Naive thymus-derived CD8-positive, alpha-beta T cell (primary cell): ENCODE data around the gene DUSP16. TPM values are rescaled to one million over a fixed set of nuclear protein-coding genes. Genes with fewer than 3 reads are reported as not detected.
A peak's percentile ranks its signal among the peaks of the same experiment; 100 is the strongest.
"Not testable (repeated sequence)": the region's sequence is repeated elsewhere in the genome, so short reads cannot be mapped to it uniquely, and the experiment has no call there.

Source experiments
- ATAC-seq, 2 donors: fragments of 150-1000 bp; cut with Tn5 transposase in 1 of 2; sonication (Bioruptor Pico), chemical (Tn5 transposase) in 1 of 2; 1 replicate in 1 of 2; 2 replicates in 1 of 2; pipeline ENCODE4 v1.10.0; 2021; ENCODE audit warnings: mild to moderate bottlenecking in 2 of 2, moderate library complexity in 2 of 2
- POLR2A ChIA-PET: fragments of 350-600 bp; sonication (Branson Sonifier 250); formaldehyde crosslinking; loops from one replicate; lab custom pipeline; 2021; ENCODE audit warnings: antibody characterized with exemption; lab: Charles Lee
- DNase-seq, 10 donors: peaks; one replicate each; pipeline versions ENCODE4 v3.0.0 to v3.0.0-alpha.2; 2020 to 2022
- H3K27ac Mint-ChIP-seq, 10 donors: one replicate each; pipeline ENCODE4 v1.8.0; 2020 to 2022; ENCODE audit warnings: mild to moderate bottlenecking in 10 of 10, mixed read lengths in 10 of 10, moderate library complexity in 4 of 10, inconsistent platforms in 1 of 10
- H3K27me3 Mint-ChIP-seq, 5 donors: one replicate each; pipeline ENCODE4 v1.8.0; 2021 to 2022; ENCODE audit warnings: mixed read lengths in 5 of 5
- H3K36me3 Mint-ChIP-seq, 3 donors: one replicate each; pipeline ENCODE4 v1.8.0; 2020 to 2022; ENCODE audit warnings: mixed read lengths in 3 of 3, mild to moderate bottlenecking in 2 of 3, inconsistent platforms in 1 of 3
- H3K4me1 Mint-ChIP-seq, 4 donors: one replicate each; pipeline ENCODE4 v1.8.0; 2021 to 2022; ENCODE audit warnings: mixed read lengths in 4 of 4
- H3K4me3 Mint-ChIP-seq, 10 donors: one replicate each; pipeline ENCODE4 v1.8.0; 2020 to 2022; ENCODE audit warnings: mild to moderate bottlenecking in 10 of 10, mixed read lengths in 10 of 10, moderate library complexity in 6 of 10, inconsistent platforms in 1 of 10
- H3K9me3 Mint-ChIP-seq, 9 donors: one replicate each; pipeline ENCODE4 v1.8.0; 2020 to 2022; ENCODE audit warnings: mixed read lengths in 9 of 9, mild to moderate bottlenecking in 3 of 9, inconsistent platforms in 1 of 9, moderate library complexity in 1 of 9
- polyA plus RNA-seq, 3 donors: library from polyadenylated mRNA; unstranded; fragments of 300-500 nt; fragmentation: Illumina TruSeq; gene quantifications; one replicate each; pipeline ENCODE4 v1.2.3, GENCODE V29; 2021
- total RNA-seq, 8 experiments: library from RNA in 2 of 8; stranded (reverse) in 2 of 8; gene quantifications; one replicate each; pipeline ENCODE4 v1.2.3 and lab custom pipeline; 2021 to 2026

Gene DUSP16
- total and polyA plus RNA-seq, 5 experiments from 2014 or later: 4.5 to 30.4 (median 4.7) TPM

- H3K4me3 Mint-ChIP-seq, H3K4me1 Mint-ChIP-seq, DNase-seq, ATAC-seq, H3K27me3 Mint-ChIP-seq, H3K9me3 Mint-ChIP-seq, POLR2A ChIA-PET, H3K36me3 Mint-ChIP-seq, H3K27ac Mint-ChIP-seq: not testable (repeated sequence)
Observed at GRCh38 chr12:12580716-12581115, 18.1 kb upstream of the DUSP16 start.

DNA sequence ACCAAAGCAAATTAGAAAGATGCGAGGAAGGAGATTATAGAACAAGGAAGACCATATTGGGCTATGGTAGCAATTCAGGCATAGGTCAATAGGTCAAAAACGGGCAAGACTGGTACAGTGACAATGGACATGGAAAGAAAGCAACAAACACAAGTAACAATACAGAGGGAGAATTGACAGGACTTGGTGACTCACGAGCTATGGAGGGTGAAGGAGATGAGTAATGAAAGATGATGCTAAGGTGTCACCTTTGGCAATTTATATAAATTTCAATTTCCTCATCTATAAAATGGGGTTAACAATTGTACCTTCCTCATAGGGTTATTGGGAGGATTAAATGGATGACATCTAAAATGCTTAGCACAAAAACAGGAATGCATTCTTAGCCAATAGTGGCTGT is 15.1 kb upstream of the DUSP16 start:
- POLR2A ChIA-PET: interaction anchor here (0.6 kb wide), 1 partner anchor 16 kb away, joined by 3 read pairs; no protein-coding TSS in a partner anchor
- DNase-seq (no peak), ATAC-seq (no peak)
- no peaks in the 10 kb centered on the region for H3K9me3 Mint-ChIP-seq
- H3K27me3 Mint-ChIP-seq: peaks cover 0 to 2% (median 0%) of the 10 kb centered on the region in 5 donors
- no peak overlapping the region for H3K27ac Mint-ChIP-seq
- peaks cover 0 to 8% (median 1%) of the 10 kb centered on the region in 4 donors for H3K4me1 Mint-ChIP-seq
- no peak overlapping the region for H3K4me3 Mint-ChIP-seq
- peaks cover 0 to 2% (median 0%) of the 10 kb centered on the region in 3 donors for H3K36me3 Mint-ChIP-seq

DNA sequence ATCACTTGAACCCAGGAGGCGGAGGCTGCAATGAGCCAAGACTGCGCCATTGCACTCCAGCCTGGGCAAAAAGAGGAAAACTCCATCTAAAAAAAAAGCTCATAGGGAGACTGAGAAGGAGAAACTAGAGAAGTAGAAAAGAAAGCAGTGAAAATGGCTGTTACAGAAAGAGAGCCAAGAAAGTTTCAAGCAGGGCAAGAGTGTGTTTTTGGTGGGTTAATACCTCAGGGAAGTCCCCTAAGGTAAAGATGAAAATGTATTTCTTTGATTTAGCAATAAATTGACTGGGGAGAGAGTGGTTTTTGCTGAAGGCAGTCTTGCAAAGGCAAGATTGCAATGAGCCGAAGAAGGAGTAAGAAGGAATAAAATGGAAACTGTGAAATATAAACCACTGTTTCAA is 10.0 kb upstream of the DUSP16 start:
- Mint-ChIP-seq H3K4me1 (peaks cover 0 to 9% (median 0%) of the 10 kb centered on the region in 4 donors), H3K36me3 (peaks cover 0 to 2% (median 0%) of the 10 kb centered on the region in 3 donors), H3K27me3 (no peaks in the 10 kb centered on the region), H3K4me3 (no peak overlapping the region), H3K9me3 (no peaks in the 10 kb centered on the region), H3K27ac (no peak overlapping the region)
- POLR2A ChIA-PET: interaction anchor here (0.7 to 1.1 kb wide), 3 partner anchors 10 to 1298 kb away, joined by 3 to 6 read pairs (median 4); partner anchors contain the start of gene DUSP16
- no peak for DNase-seq
- no peak for ATAC-seq

DNA sequence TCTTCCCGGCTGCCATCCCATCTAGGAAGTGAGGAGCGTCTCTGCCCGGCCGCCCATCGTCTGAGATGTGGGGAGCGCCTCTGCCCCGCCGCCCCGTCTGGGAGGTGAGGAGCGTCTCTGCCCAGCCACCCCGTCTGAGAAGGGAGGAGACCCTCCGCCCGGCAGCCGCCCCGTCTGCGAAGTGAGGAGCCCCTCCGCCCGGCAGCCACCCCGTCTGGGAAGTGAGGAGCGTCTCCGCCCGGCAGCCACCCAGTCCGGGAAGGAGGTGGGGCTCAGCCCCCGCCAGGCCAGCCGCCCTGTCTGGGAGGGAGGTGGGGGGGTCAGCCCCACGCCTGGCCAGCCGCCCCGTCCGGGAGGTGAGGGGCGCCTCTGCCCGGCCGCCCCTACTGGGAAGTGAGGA is 3.3 kb upstream of the DUSP16 start:
- POLR2A ChIA-PET, H3K27ac Mint-ChIP-seq, H3K4me3 Mint-ChIP-seq, H3K36me3 Mint-ChIP-seq, H3K9me3 Mint-ChIP-seq, ATAC-seq, H3K27me3 Mint-ChIP-seq, DNase-seq: not testable (repeated sequence)
- peaks cover 0 to 15% (median 9%) of the 10 kb centered on the region in 4 donors for H3K4me1 Mint-ChIP-seq

- no peaks in the 10 kb centered on the region for H3K27me3 Mint-ChIP-seq
- no peak for DNase-seq
- no peak overlapping the region for H3K4me3 Mint-ChIP-seq
- POLR2A ChIA-PET: no interaction called here
- peaks cover 3 to 22% (median 17%) of the 10 kb centered on the region in 4 donors for H3K4me1 Mint-ChIP-seq
- peak overlapping the region in 3 of 10 donors; percentile 47 to 84 (median 81) for H3K27ac Mint-ChIP-seq
- no peak for ATAC-seq
- peaks cover 0 to 5% (median 0%) of the 10 kb centered on the region in 9 donors for H3K9me3 Mint-ChIP-seq
- peaks cover 0 to 3% (median 0%) of the 10 kb centered on the region in 3 donors for H3K36me3 Mint-ChIP-seq
Observed at GRCh38 chr12:12564911-12565310, 2.2 kb upstream of the DUSP16 start.

DNA sequence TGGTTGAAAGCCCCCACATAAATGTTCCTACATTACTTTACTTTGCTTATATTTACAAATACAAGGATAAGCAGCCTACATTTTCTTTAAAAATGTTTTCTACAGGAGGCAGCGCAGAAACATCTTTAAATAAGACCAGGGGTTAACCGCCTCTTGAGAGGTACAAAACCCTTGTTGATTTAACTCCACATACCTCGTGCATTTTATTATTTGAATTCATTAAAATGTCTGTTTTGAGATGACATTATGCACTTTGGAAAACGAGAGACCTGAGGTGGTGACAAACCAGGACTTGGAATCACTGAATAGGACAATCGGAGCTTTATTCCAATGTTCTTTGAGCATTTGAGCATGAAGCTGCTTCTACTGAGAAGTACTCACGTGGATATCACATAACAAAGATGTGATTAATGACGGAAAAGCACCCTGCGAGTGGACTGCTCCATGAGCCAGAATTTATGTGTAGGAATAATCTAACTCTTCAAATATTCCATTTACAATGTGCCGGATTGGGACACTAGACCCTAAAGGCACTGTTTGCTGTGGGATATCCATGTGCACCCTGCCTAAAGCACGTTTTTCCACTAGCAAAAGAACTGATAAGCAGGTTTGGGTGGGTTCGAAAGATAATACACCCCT is 746 bp upstream of the DUSP16 start:
- Mint-ChIP-seq H3K27ac (peak overlapping the region; percentile 93 to 99 (median 98)), H3K4me3 (peak overlapping the region; percentile 81 to 95 (median 94)), H3K36me3 (peaks cover 0 to 3% (median 0%) of the 10 kb centered on the region in 3 donors), H3K4me1 (peaks cover 7 to 31% (median 28%) of the 10 kb centered on the region in 4 donors), H3K9me3 (peaks cover 0 to 5% (median 0%) of the 10 kb centered on the region in 9 donors), H3K27me3 (no peaks in the 10 kb centered on the region)
- no peak for DNase-seq
- no peak for ATAC-seq
- POLR2A ChIA-PET: interaction anchor here (0.5 to 3.9 kb wide), 25 partner anchors 8 to 648 kb away, joined by 3 to 18 read pairs (median 4); partner anchors contain the start of genes BORCS5 and CREBL2

GRCh38 chr12:12562016-12562483 is 613 bp downstream of the DUSP16 start:
- POLR2A ChIA-PET: interaction anchor here (1.0 to 3.9 kb wide), 16 partner anchors 11 to 205 kb away, joined by 3 to 18 read pairs (median 6); partner anchors contain the start of genes BORCS5, CDKN1B and GPR19
- Mint-ChIP-seq H3K27me3 (no peaks in the 10 kb centered on the region), H3K4me3 (peak overlapping the region; percentile 80 to 94 (median 89)), H3K27ac (peak overlapping the region; percentile 92 to 99 (median 96)), H3K4me1 (peaks cover 12 to 40% (median 31%) of the 10 kb centered on the region in 4 donors), H3K9me3 (peaks cover 0 to 5% (median 0%) of the 10 kb centered on the region in 9 donors), H3K36me3 (peaks cover 0 to 3% (median 0%) of the 10 kb centered on the region in 3 donors)
- ATAC-seq (peak in 1 of 2 donors; percentile 5), DNase-seq (peak in 5 of 10 donors; percentile 19 to 72 (median 37))

GRCh38 chr12:12561371-12562015 is 1.2 kb downstream of the DUSP16 start:
- H3K4me3 Mint-ChIP-seq: peak overlapping the region; percentile 63 to 96 (median 92)
- no peaks in the 10 kb centered on the region for H3K27me3 Mint-ChIP-seq
- peaks cover 0 to 3% (median 2%) of the 10 kb centered on the region in 3 donors for H3K36me3 Mint-ChIP-seq
- DNase-seq: peak in 8 of 10 donors; percentile 23 to 76 (median 43)
- peak; percentile 22 to 28 for ATAC-seq
- POLR2A ChIA-PET: interaction anchor here (0.6 to 3.9 kb wide), 18 partner anchors 10 to 205 kb away, joined by 3 to 18 read pairs (median 4); partner anchors contain the start of genes BORCS5, CDKN1B and GPR19
- H3K27ac Mint-ChIP-seq: peak overlapping the region; percentile 88 to 99 (median 98)
- H3K9me3 Mint-ChIP-seq: peaks cover 0 to 5% (median 0%) of the 10 kb centered on the region in 9 donors
- H3K4me1 Mint-ChIP-seq: peaks cover 12 to 40% (median 31%) of the 10 kb centered on the region in 4 donors

DNA sequence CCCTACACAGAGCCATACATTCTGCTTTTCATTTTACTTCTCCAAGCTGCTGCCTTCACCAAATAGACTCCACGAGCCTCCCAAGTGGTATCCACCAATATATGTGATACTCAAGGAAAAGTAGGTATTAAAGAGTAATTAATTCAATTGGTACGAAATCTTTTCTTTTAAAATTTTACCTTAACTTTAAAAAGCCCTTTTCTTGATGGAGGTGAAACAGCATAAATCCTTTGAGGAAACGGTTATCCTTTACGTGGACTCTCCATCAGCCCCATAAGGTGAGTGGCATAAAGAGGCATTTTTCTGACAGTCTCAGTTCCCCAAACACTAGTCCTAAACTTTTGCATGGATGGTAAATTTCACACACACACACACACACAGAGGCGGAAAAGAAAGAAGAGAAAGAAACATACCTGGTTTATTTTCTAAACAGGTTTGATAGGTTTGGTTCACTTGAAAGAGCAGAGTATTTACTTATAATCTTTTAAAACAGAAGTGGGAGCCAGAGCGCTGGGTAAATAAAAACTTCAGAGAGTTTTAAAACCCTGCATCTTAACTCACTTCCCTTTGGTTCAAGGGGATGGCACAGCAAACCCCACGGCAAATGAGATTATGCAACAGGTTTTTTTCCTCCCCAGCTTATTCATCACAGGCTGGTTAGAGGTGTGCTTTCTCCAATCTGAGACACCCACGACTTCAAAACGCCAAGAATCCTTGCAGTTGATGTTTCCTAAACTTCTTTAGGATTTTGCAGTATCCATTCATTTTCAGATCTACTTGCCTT is 1.9 kb downstream of the DUSP16 start:
- Mint-ChIP-seq H3K9me3 (peaks cover 0 to 5% (median 0%) of the 10 kb centered on the region in 9 donors), H3K36me3 (peaks cover 0 to 3% (median 2%) of the 10 kb centered on the region in 3 donors), H3K27ac (peak overlapping the region; percentile 88 to 99 (median 98)), H3K27me3 (no peaks in the 10 kb centered on the region), H3K4me3 (peak overlapping the region; percentile 63 to 96 (median 92)), H3K4me1 (peaks cover 12 to 40% (median 31%) of the 10 kb centered on the region in 4 donors)
- ATAC-seq (peak; percentile 67 to 72), DNase-seq (peak in 9 of 10 donors; percentile 25 to 90 (median 71))
- POLR2A ChIA-PET: interaction anchor here (0.6 to 3.9 kb wide), 18 partner anchors 9 to 204 kb away, joined by 3 to 18 read pairs (median 4); partner anchors contain the start of genes BORCS5, CDKN1B and GPR19

DNA sequence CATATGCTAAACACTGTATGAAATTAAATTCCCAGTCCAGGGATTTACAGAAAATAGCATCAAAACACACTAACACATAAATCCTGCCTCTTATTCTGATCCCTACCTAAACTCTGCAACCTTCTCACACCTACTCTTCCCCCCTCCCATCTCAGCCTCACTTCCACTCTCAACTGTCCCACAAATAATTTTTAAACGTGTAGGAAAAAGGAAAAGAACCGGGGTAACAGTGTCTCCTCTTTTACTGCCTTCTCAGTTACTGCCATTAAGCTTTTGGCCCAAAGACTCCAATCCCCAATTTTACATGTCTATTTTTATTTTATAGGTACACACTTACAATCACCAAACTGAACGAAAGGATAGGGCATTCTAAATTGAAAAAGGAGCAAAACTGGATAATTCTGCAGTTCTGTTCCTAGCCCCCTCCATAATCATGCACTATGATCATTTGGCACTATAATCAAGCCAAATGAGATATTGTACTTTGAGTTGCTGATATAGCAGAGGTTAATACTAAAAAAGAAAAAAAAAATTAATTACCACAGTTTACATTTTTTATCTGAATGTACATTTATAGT is 2.9 kb downstream of the DUSP16 start:
- H3K27ac Mint-ChIP-seq: peak overlapping the region in 8 of 10 donors; percentile 4 to 93 (median 46)
- POLR2A ChIA-PET: interaction anchor here (0.6 to 1.4 kb wide), 3 partner anchors 53 to 249 kb away, joined by 3 read pairs; partner anchors contain the start of gene BORCS5
- H3K4me3 Mint-ChIP-seq: peak overlapping the region in 8 of 10 donors; percentile 22 to 95 (median 58)
- H3K9me3 Mint-ChIP-seq: peaks cover 0 to 1% (median 0%) of the 10 kb centered on the region in 9 donors
- H3K27me3 Mint-ChIP-seq: no peaks in the 10 kb centered on the region
- peaks cover 0 to 3% (median under 1%) of the 10 kb centered on the region in 3 donors for H3K36me3 Mint-ChIP-seq
- no peak for ATAC-seq
- H3K4me1 Mint-ChIP-seq: peaks cover 14 to 44% (median 33%) of the 10 kb centered on the region in 4 donors
- no peak for DNase-seq

DNA sequence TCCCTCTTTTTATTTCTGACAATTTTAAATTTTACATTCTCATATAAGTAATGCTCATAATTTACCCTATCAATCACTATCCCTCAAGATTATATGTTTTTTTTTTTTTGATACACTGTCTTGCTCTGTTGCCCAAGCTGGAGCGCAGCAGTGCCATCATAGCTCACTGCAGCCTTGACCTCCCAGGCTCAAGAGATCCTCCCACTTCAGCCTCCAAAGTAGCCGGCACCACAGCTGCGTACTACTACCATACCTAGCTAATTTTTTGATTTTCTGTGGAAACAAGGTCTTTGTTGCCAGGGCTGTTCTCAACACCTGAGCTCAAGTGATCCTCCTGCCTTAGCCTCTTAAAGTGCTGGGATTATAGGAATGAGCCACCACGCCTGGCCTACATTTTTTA is 4.4 kb downstream of the DUSP16 start:
- ATAC-seq: no peak
- POLR2A ChIA-PET: no interaction called here
- peak overlapping the region in 3 of 10 donors; percentile 11 to 95 (median 44) for H3K4me3 Mint-ChIP-seq
- no peaks in the 10 kb centered on the region for H3K9me3 Mint-ChIP-seq
- H3K27ac Mint-ChIP-seq: peak overlapping the region in 6 of 10 donors; percentile 12 to 90 (median 24)
- no peaks in the 10 kb centered on the region for H3K27me3 Mint-ChIP-seq
- no peak for DNase-seq
- peaks cover 16 to 38% (median 30%) of the 10 kb centered on the region in 4 donors for H3K4me1 Mint-ChIP-seq
- H3K36me3 Mint-ChIP-seq: peaks cover 0 to 8% (median 0%) of the 10 kb centered on the region in 3 donors
